CD4-positive, CD25-positive, alpha-beta regulatory T cell (primary cell): Measurements from ENCODE around the gene PAXX. TPM values are rescaled to one million over a fixed set of nuclear protein-coding genes. Genes with fewer than 3 reads are reported as not detected.
A peak's percentile ranks its signal among the peaks of the same experiment; 100 is the strongest.

Source experiments
- ATAC-seq, 2 donors: fragments of 150-1000 bp; cut with Tn5 transposase; one replicate each; pipeline ENCODE4 v1.10.0; 2021; ENCODE audit warnings: low read depth in 2 of 2, moderate number of reproducible peaks in 2 of 2, moderate library complexity in 1 of 2
- DNase-seq, 3 donors: peaks; one replicate each; pipeline versions ENCODE4 v3.0.0 to v3.0.0-alpha.2; 2012 to 2022; ENCODE audit warnings: mixed read lengths in 1 of 3
- H3K27ac ChIP-seq: one replicate; pipeline ENCODE4 v1.7.0; 2013; ENCODE audit warnings: mild to moderate bottlenecking, low read length; ENCODE audit not compliant: insufficient read depth, poor library complexity, severe bottlenecking
- H3K27me3 ChIP-seq: one replicate; pipeline ENCODE4 v1.7.0; 2013; ENCODE audit warnings: low read length; ENCODE audit not compliant: control insufficient read depth, insufficient read depth
- H3K36me3 ChIP-seq: one replicate; pipeline ENCODE4 v1.7.0; 2013; ENCODE audit warnings: mild to moderate bottlenecking, low read length, moderate library complexity; ENCODE audit not compliant: control insufficient read depth, insufficient read depth
- H3K4me1 ChIP-seq: 2 replicates; pipeline ENCODE4 v1.7.0; 2013; ENCODE audit warnings: mild to moderate bottlenecking, low read length; ENCODE audit not compliant: insufficient read depth, control insufficient read depth, poor library complexity, severe bottlenecking
- H3K4me3 ChIP-seq: one replicate; pipeline ENCODE4 v1.7.0; 2013; ENCODE audit warnings: low read depth, mild to moderate bottlenecking, low read length, moderate library complexity
- H3K9me3 ChIP-seq, 2 experiments: 1 replicate in 1 of 2; 2 replicates in 1 of 2; pipeline ENCODE4 v1.7.0; 2013; ENCODE audit warnings: low read length in 2 of 2, mild to moderate bottlenecking in 1 of 2, moderate library complexity in 1 of 2; ENCODE audit not compliant: control insufficient read depth in 2 of 2
- H3K27ac Mint-ChIP-seq, 3 donors: one replicate each; pipeline ENCODE4 v1.8.0; 2020 to 2022; ENCODE audit warnings: mild to moderate bottlenecking in 3 of 3, mixed read lengths in 3 of 3, moderate library complexity in 2 of 3
- H3K27me3 Mint-ChIP-seq: one replicate; pipeline ENCODE4 v1.8.0; 2022; ENCODE audit warnings: mild to moderate bottlenecking, mixed read lengths
- H3K36me3 Mint-ChIP-seq: one replicate; pipeline ENCODE4 v1.8.0; 2020; ENCODE audit warnings: mixed read lengths
- H3K4me1 Mint-ChIP-seq, 4 donors: one replicate each; pipeline ENCODE4 v1.8.0; 2020 to 2022; ENCODE audit warnings: mixed read lengths in 4 of 4, mild to moderate bottlenecking in 1 of 4
- H3K4me3 Mint-ChIP-seq, 4 donors: one replicate each; pipeline ENCODE4 v1.8.0; 2020 to 2022; ENCODE audit warnings: mild to moderate bottlenecking in 4 of 4, mixed read lengths in 4 of 4, moderate library complexity in 3 of 4
- H3K9me3 Mint-ChIP-seq, 7 donors: one replicate each; pipeline ENCODE4 v1.8.0; 2020 to 2022; ENCODE audit warnings: mixed read lengths in 7 of 7, mild to moderate bottlenecking in 3 of 7, moderate library complexity in 2 of 7
- polyA plus RNA-seq, 4 donors: library from polyadenylated mRNA; unstranded; fragments of 300-500 nt; fragmentation: Illumina TruSeq; gene quantifications; one replicate each; pipeline ENCODE4 v1.2.3, GENCODE V29; 2021
- total RNA-seq: library from RNA; stranded (reverse); gene quantifications from one replicate; pipeline ENCODE4 v1.2.3, GENCODE V29; 2022

PAXX gene
- total and polyA plus RNA-seq, 5 donors from 2014 or later: 46.7 to 83.3 (median 66.4) TPM

- H3K4me1 ChIP-seq: peaks cover 52% of the 10 kb centered on the region
- DNase-seq: no peak
- Mint-ChIP-seq H3K4me3 (no peak overlapping the region), H3K27ac (no peak overlapping the region), H3K36me3 (no peaks in the 10 kb centered on the region), H3K27me3 (no peaks in the 10 kb centered on the region), H3K9me3 (peaks cover 0 to 2% (median 0%) of the 10 kb centered on the region in 7 donors), H3K4me1 (peaks cover 0 to 19% (median 9%) of the 10 kb centered on the region in 4 donors)
- H3K36me3 ChIP-seq: no peaks in the 10 kb centered on the region
- no peak overlapping the region for H3K4me3 ChIP-seq
- no peak for ATAC-seq
- H3K27ac ChIP-seq: no peak overlapping the region
- H3K9me3 ChIP-seq: no peaks in the 10 kb centered on the region
- H3K27me3 ChIP-seq: no peaks in the 10 kb centered on the region
Measured at GRCh38 chr9:136960938-136961275, 31.3 kb upstream of the PAXX start.

- Mint-ChIP-seq H3K27me3 (no peaks in the 10 kb centered on the region), H3K4me3 (no peak overlapping the region), H3K9me3 (peaks cover 0 to 2% (median 0%) of the 10 kb centered on the region in 7 donors), H3K27ac (no peak overlapping the region), H3K4me1 (peaks cover 0 to 23% (median 12%) of the 10 kb centered on the region in 4 donors), H3K36me3 (no peaks in the 10 kb centered on the region)
- H3K4me3 ChIP-seq: no peak overlapping the region
- H3K36me3 ChIP-seq: no peaks in the 10 kb centered on the region
- H3K4me1 ChIP-seq: peaks cover 58% of the 10 kb centered on the region
- no peak for DNase-seq
- no peak for ATAC-seq
- H3K9me3 ChIP-seq: no peaks in the 10 kb centered on the region
- no peaks in the 10 kb centered on the region for H3K27me3 ChIP-seq
- H3K27ac ChIP-seq: no peak overlapping the region
Measured at GRCh38 chr9:136961279-136962065, 30.8 kb upstream of the PAXX start.

GRCh38 chr9:136962163-136962562, 30.1 kb upstream of the PAXX start:
- Mint-ChIP-seq H3K27me3 (no peaks in the 10 kb centered on the region), H3K27ac (peak overlapping the region in 1 of 3 donors; percentile 53), H3K4me3 (no peak overlapping the region), H3K4me1 (peaks cover 0 to 25% (median 13%) of the 10 kb centered on the region in 4 donors), H3K9me3 (no peaks in the 10 kb centered on the region), H3K36me3 (no peaks in the 10 kb centered on the region)
- no peak overlapping the region for H3K4me3 ChIP-seq
- no peak for DNase-seq
- H3K36me3 ChIP-seq: no peaks in the 10 kb centered on the region
- H3K9me3 ChIP-seq: no peaks in the 10 kb centered on the region
- no peak for ATAC-seq
- no peak overlapping the region for H3K27ac ChIP-seq
- peaks cover 59% of the 10 kb centered on the region for H3K4me1 ChIP-seq
- H3K27me3 ChIP-seq: no peaks in the 10 kb centered on the region

- H3K4me1 ChIP-seq: peaks cover 59% of the 10 kb centered on the region
- Mint-ChIP-seq H3K36me3 (no peaks in the 10 kb centered on the region), H3K27me3 (no peaks in the 10 kb centered on the region), H3K27ac (peak overlapping the region in 2 of 3 donors; percentile 63 to 83), H3K4me3 (peak overlapping the region in 1 of 4 donors; percentile 67), H3K4me1 (peaks cover 0 to 27% (median 13%) of the 10 kb centered on the region in 4 donors), H3K9me3 (no peaks in the 10 kb centered on the region)
- no peak for DNase-seq
- H3K4me3 ChIP-seq: no peak overlapping the region
- no peaks in the 10 kb centered on the region for H3K9me3 ChIP-seq
- no peaks in the 10 kb centered on the region for H3K27me3 ChIP-seq
- no peak overlapping the region for H3K27ac ChIP-seq
- H3K36me3 ChIP-seq: no peaks in the 10 kb centered on the region
- no peak for ATAC-seq
Measured at GRCh38 chr9:136962701-136963248, 29.4 kb upstream of the PAXX start.

- H3K4me3 Mint-ChIP-seq: peak overlapping the region in 1 of 4 donors; percentile 67
- H3K27ac Mint-ChIP-seq: no peak overlapping the region
Measured at GRCh38 chr9:136963341-136963740, 28.9 kb upstream of the PAXX start.

GRCh38 chr9:136963751-136964150, 28.5 kb upstream of the PAXX start:
- DNase-seq (no peak), ATAC-seq (no peak)
- Histone ChIP-seq H3K27me3 (no peaks in the 10 kb centered on the region), H3K9me3 (no peaks in the 10 kb centered on the region), H3K4me3 (no peak overlapping the region), H3K36me3 (no peaks in the 10 kb centered on the region), H3K4me1 (peaks cover 58% of the 10 kb centered on the region), H3K27ac (no peak overlapping the region)
- Mint-ChIP-seq H3K9me3 (no peaks in the 10 kb centered on the region), H3K27ac (no peak overlapping the region), H3K4me3 (no peak overlapping the region), H3K27me3 (no peaks in the 10 kb centered on the region), H3K36me3 (no peaks in the 10 kb centered on the region), H3K4me1 (peaks cover 0 to 27% (median 13%) of the 10 kb centered on the region in 4 donors)

More at GRCh38 chr9:136963341-136963740, 28.9 kb upstream of the PAXX start:
- no peak overlapping the region for H3K4me3 ChIP-seq
- peaks cover 59% of the 10 kb centered on the region for H3K4me1 ChIP-seq
- peaks cover 0 to 27% (median 13%) of the 10 kb centered on the region in 4 donors for H3K4me1 Mint-ChIP-seq
- DNase-seq (no peak), ATAC-seq (no peak)
- no peaks in the 10 kb centered on the region for H3K9me3 ChIP-seq
- H3K36me3 Mint-ChIP-seq: no peaks in the 10 kb centered on the region
- no peaks in the 10 kb centered on the region for H3K36me3 ChIP-seq
- H3K9me3 Mint-ChIP-seq: no peaks in the 10 kb centered on the region
- no peaks in the 10 kb centered on the region for H3K27me3 Mint-ChIP-seq
- H3K27ac ChIP-seq: no peak overlapping the region
- H3K27me3 ChIP-seq: no peaks in the 10 kb centered on the region

- H3K4me1 Mint-ChIP-seq: peaks cover 0 to 27% (median 13%) of the 10 kb centered on the region in 4 donors
- DNase-seq: no peak
- H3K27ac Mint-ChIP-seq: peak overlapping the region in 1 of 3 donors; percentile 20
- H3K9me3 Mint-ChIP-seq: no peaks in the 10 kb centered on the region
- no peaks in the 10 kb centered on the region for H3K27me3 Mint-ChIP-seq
- no peaks in the 10 kb centered on the region for H3K36me3 Mint-ChIP-seq
- H3K4me3 Mint-ChIP-seq: peak overlapping the region in 1 of 4 donors; percentile 12
- no peak overlapping the region for H3K27ac ChIP-seq
- no peak overlapping the region for H3K4me3 ChIP-seq
- ATAC-seq: no peak
- H3K36me3 ChIP-seq: no peaks in the 10 kb centered on the region
- no peaks in the 10 kb centered on the region for H3K27me3 ChIP-seq
- H3K9me3 ChIP-seq: no peaks in the 10 kb centered on the region
- peaks cover 53% of the 10 kb centered on the region for H3K4me1 ChIP-seq
Measured at GRCh38 chr9:136964171-136964689, 28.0 kb upstream of the PAXX start.
